ENCODE data around the gene OSBPL2.

The OSBPL2 gene

GRCh38 chr20:62329389-62330377, 91.4 kb downstream of the OSBPL2 start:
- DNase-seq: no peak

GRCh38 chr20:62330576-62331317, 92.4 kb downstream of the OSBPL2 start:
- DNase-seq: no peak

- DNase-seq: no peak
Observed at GRCh38 chr20:62331347-62331746, 93.0 kb downstream of the OSBPL2 start.

- no peak for DNase-seq
Observed at GRCh38 chr20:62332421-62332820, 94.1 kb downstream of the OSBPL2 start.

GRCh38 chr20:62332989-62333819, 94.9 kb downstream of the OSBPL2 start:
- no peak for DNase-seq

- no peak for DNase-seq
Observed at GRCh38 chr20:62333820-62334595, 95.7 kb downstream of the OSBPL2 start.

- no peak for DNase-seq
Observed at GRCh38 chr20:62334881-62335280, 96.6 kb downstream of the OSBPL2 start.

- DNase-seq: no peak
Observed at GRCh38 chr20:62335532-62335931, 97.2 kb downstream of the OSBPL2 start.

GRCh38 chr20:62336329-62336728, 98.0 kb downstream of the OSBPL2 start:
- DNase-seq: no peak

- no peak for DNase-seq
Observed at GRCh38 chr20:62336775-62337557, 98.6 kb downstream of the OSBPL2 start.

- DNase-seq: no peak
Observed at GRCh38 chr20:62337558-62338293, 99.4 kb downstream of the OSBPL2 start.

- DNase-seq: no peak
Observed at GRCh38 chr20:62338294-62338620, 99.9 kb downstream of the OSBPL2 start.

- no peak for DNase-seq
Observed at GRCh38 chr20:62339647-62340062, 101.3 kb downstream of the OSBPL2 start.

GRCh38 chr20:62342910-62343309, 104.6 kb downstream of the OSBPL2 start:
- no peak for DNase-seq

GRCh38 chr20:62344092-62344491, 105.8 kb downstream of the OSBPL2 start:
- no peak for DNase-seq

GRCh38 chr20:62344782-62345181, 106.5 kb downstream of the OSBPL2 start:
- DNase-seq: no peak

All from KG1 (cell line).